ENCODE results near the gene GRIK1. TPM values are rescaled to one million over a fixed set of nuclear protein-coding genes. Genes with fewer than 3 reads are reported as not detected.

GRIK1 gene
- total RNA-seq, 1 donor from 2014 or later = 0.39 TPM

DNA sequence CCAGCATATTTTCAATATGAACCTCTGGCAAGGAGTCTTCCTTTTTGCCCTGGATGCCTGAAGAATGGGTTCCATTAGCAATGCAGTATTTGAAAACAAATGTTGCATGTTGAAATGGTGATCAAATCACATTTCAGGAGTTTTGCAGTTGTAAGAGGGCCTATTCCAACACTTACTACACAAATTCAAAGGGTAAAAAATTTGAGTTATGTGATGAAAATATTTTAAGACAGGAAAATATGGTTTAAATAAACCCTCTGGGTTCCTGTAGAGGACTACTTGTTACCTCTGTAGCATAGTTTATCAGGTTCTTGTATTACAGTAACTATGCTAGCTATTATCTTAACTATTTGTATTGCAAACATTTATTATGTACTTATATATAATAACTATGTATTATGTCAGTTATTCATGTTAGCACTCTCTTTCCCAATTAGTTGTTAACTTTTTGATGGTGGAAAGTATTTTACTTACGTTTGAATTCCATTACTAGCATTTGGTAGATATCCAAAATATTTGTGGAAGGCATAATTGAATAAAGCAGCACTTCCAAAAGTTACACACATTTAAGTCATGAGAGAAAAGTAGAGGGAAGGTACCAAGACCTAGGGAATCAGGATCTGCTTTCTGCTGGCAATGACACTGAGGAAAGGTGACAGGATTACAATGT is 312.9 kb downstream of the GRIK1 start:
- DNase-seq = no peak
- Mint-ChIP-seq H3K4me3 (ENCODE audit: unreplicated experiment) (no peak overlapping the region), H3K27me3 (ENCODE audit: unreplicated experiment) (no peaks in the 10 kb centered on the region), H3K36me3 (ENCODE audit: unreplicated experiment) (peaks cover 6% of the 10 kb centered on the region), H3K4me1 (ENCODE audit: low read depth, unreplicated experiment) (no peaks in the 10 kb centered on the region), H3K27ac (ENCODE audit: unreplicated experiment) (no peak overlapping the region), H3K9me3 (ENCODE audit: unreplicated experiment) (no peaks in the 10 kb centered on the region)
- TF ChIP-seq CTCF (IDR thresholded peaks at IDR 0.05; ENCODE audit: partially characterized antibody, unreplicated experiment) = no peak

GRCh38 chr21:29625990-29626389 is 313.8 kb downstream of the GRIK1 start:
- peaks cover 6% of the 10 kb centered on the region for H3K36me3 Mint-ChIP-seq (ENCODE audit: unreplicated experiment)
- H3K4me3 Mint-ChIP-seq (ENCODE audit: unreplicated experiment) = no peak overlapping the region
- no peaks in the 10 kb centered on the region for H3K4me1 Mint-ChIP-seq (ENCODE audit: low read depth, unreplicated experiment)
- TF ChIP-seq CTCF (IDR thresholded peaks at IDR 0.05; ENCODE audit: partially characterized antibody, unreplicated experiment) = no peak
- no peaks in the 10 kb centered on the region for H3K9me3 Mint-ChIP-seq (ENCODE audit: unreplicated experiment)
- no peak for DNase-seq
- no peak overlapping the region for H3K27ac Mint-ChIP-seq (ENCODE audit: unreplicated experiment)
- no peaks in the 10 kb centered on the region for H3K27me3 Mint-ChIP-seq (ENCODE audit: unreplicated experiment)

GRCh38 chr21:29624776-29625175 is 315.0 kb downstream of the GRIK1 start:
- no peaks in the 10 kb centered on the region for H3K27me3 Mint-ChIP-seq (ENCODE audit: unreplicated experiment)
- no peak for DNase-seq
- no peaks in the 10 kb centered on the region for H3K4me1 Mint-ChIP-seq (ENCODE audit: low read depth, unreplicated experiment)
- no peak for TF ChIP-seq CTCF (IDR thresholded peaks at IDR 0.05; ENCODE audit: partially characterized antibody, unreplicated experiment)
- H3K4me3 Mint-ChIP-seq (ENCODE audit: unreplicated experiment) = no peak overlapping the region
- no peaks in the 10 kb centered on the region for H3K9me3 Mint-ChIP-seq (ENCODE audit: unreplicated experiment)
- H3K27ac Mint-ChIP-seq (ENCODE audit: unreplicated experiment) = no peak overlapping the region
- H3K36me3 Mint-ChIP-seq (ENCODE audit: unreplicated experiment) = peaks cover 6% of the 10 kb centered on the region

DNA sequence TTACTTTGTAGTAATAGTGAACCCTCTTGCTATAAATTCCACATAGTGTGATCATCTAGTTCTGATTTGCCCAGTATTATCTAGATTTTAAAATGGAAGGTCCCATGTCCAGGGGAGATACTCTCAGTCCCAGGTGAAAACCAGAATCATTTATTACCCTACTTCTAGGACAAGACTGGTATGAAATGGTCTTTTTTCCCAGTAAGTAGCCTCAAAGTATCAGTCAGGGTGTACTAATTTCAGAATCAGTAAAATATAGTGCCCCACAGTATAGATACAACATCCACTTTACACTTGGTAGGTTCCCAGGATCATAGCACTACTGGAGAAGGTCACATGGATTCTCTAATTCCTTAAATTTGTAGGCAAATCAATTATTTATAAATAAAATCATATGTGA is 318.3 kb downstream of the GRIK1 start:
- no peak for TF ChIP-seq CTCF (IDR thresholded peaks at IDR 0.05; ENCODE audit: partially characterized antibody, unreplicated experiment)
- no peak for DNase-seq
- no peaks in the 10 kb centered on the region for H3K9me3 Mint-ChIP-seq (ENCODE audit: unreplicated experiment)
- H3K36me3 Mint-ChIP-seq (ENCODE audit: unreplicated experiment) = peaks cover 6% of the 10 kb centered on the region
- H3K27ac Mint-ChIP-seq (ENCODE audit: unreplicated experiment) = no peak overlapping the region
- H3K4me1 Mint-ChIP-seq (ENCODE audit: low read depth, unreplicated experiment) = no peaks in the 10 kb centered on the region
- no peak overlapping the region for H3K4me3 Mint-ChIP-seq (ENCODE audit: unreplicated experiment)
- H3K27me3 Mint-ChIP-seq (ENCODE audit: unreplicated experiment) = no peaks in the 10 kb centered on the region

DNA sequence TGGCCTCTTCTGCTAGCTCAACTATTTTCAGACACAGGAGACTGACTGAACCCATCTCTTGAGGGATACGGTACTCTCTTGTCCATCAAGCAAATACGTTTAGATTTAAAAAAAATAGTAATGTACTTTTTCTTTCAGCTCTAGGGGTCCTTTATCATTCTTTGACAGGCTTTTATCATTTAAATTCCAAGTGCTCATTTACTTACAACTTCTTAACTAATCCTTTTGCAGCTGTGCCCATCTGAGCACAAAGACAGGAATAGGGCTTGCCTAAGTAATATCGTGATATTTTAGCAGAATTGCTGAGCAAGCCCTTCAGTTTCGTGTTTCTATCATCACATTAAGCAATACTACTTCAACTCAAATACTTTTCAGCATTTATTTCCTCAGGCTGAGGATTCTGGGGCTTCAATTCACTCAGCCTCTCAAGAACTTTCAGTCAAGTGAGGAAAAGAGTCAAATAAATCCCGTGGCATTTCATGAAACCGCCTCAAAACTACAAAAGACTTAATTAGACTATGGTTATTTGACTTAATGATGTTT is 323.5 kb downstream of the GRIK1 start:
- Mint-ChIP-seq H3K9me3 (ENCODE audit: unreplicated experiment) (no peaks in the 10 kb centered on the region), H3K36me3 (ENCODE audit: unreplicated experiment) (no peaks in the 10 kb centered on the region), H3K27ac (ENCODE audit: unreplicated experiment) (no peak overlapping the region), H3K4me1 (ENCODE audit: low read depth, unreplicated experiment) (no peaks in the 10 kb centered on the region), H3K4me3 (ENCODE audit: unreplicated experiment) (no peak overlapping the region), H3K27me3 (ENCODE audit: unreplicated experiment) (no peaks in the 10 kb centered on the region)
- TF ChIP-seq CTCF (IDR thresholded peaks at IDR 0.05; ENCODE audit: partially characterized antibody, unreplicated experiment) = no peak
- no peak for DNase-seq
